OCI-LY1 (cell line): ENCODE data around the gene OXT.

Source experiments
- H2AFZ ChIP-seq: fragments of 200-600 bp; sonication (generic), shearing (Covaris generic); 2 replicates; pipeline ENCODE4 v1.6.0; 2014; ENCODE audit warnings: antibody characterized with exemption, mild to moderate bottlenecking, low read length
- H3F3A ChIP-seq: fragments of 200-600 bp; sonication (generic), shearing (Covaris generic); 2 replicates; pipeline ENCODE4 v1.6.0; 2014; ENCODE audit warnings: mild to moderate bottlenecking, antibody characterized with exemption, low read length, moderate library complexity; ENCODE audit not compliant: insufficient read depth
- H3K27ac ChIP-seq: fragments of 200-600 bp; sonication (generic); 2 replicates; pipeline ENCODE4 v1.5.1; 2014; ENCODE audit warnings: low read length, mixed run types, mild to moderate bottlenecking, low read depth; ENCODE audit not compliant: poor library complexity, severe bottlenecking
- H3K27me3 ChIP-seq: fragments of 200-600 bp; sonication (generic); 2 replicates; pipeline ENCODE4 v1.6.0; 2014; ENCODE audit warnings: antibody characterized with exemption, mild to moderate bottlenecking, low read length, moderate library complexity; ENCODE audit not compliant: insufficient read depth
- H3K36me3 ChIP-seq: fragments of 200-600 bp; sonication (generic); 2 replicates; pipeline ENCODE4 v1.6.1; 2014; ENCODE audit warnings: mild to moderate bottlenecking, antibody characterized with exemption, low read length, moderate library complexity, mixed read lengths; ENCODE audit not compliant: insufficient read depth
- H3K4me1 ChIP-seq: fragments of 200-600 bp; sonication (generic); 2 replicates; pipeline ENCODE4 v1.5.1; 2014; ENCODE audit warnings: mild to moderate bottlenecking, low read length, moderate library complexity; ENCODE audit not compliant: insufficient read depth, severe bottlenecking
- H3K4me2 ChIP-seq: fragments of 200-600 bp; sonication (generic), shearing (Covaris generic); 2 replicates; pipeline ENCODE4 v1.6.1; 2014; ENCODE audit warnings: low read length
- H3K4me3 ChIP-seq: fragments of 200-600 bp; sonication (generic); 2 replicates; pipeline ENCODE4 v1.5.1; 2014; ENCODE audit warnings: low read length, low read depth, mild to moderate bottlenecking, mixed read lengths; ENCODE audit not compliant: poor library complexity, severe bottlenecking
- H3K79me2 ChIP-seq: fragments of 200-600 bp; shearing (Covaris generic); 2 replicates; pipeline ENCODE4 v1.6.1; 2016; ENCODE audit warnings: mixed run types, low read length, mixed read lengths; ENCODE audit not compliant: insufficient read depth
- H3K9ac ChIP-seq: fragments of 200-600 bp; sonication (generic), shearing (Covaris generic); 2 replicates; pipeline ENCODE4 v1.6.1; 2014; ENCODE audit warnings: mild to moderate bottlenecking, low read length, mixed read lengths
- H3K9me2 ChIP-seq: fragments of 200-600 bp; sonication (generic), shearing (Covaris generic); 2 replicates; pipeline ENCODE4 v1.6.1; 2014; ENCODE audit warnings: low read depth, mild to moderate bottlenecking, low read length, mixed read lengths
- H3K9me3 ChIP-seq: fragments of 200-600 bp; shearing (Covaris generic); 2 replicates; pipeline ENCODE4 v1.6.1; 2014; ENCODE audit warnings: low read length, mixed read lengths
- H4K20me1 ChIP-seq: fragments of 200-600 bp; sonication (generic), shearing (Covaris generic); 2 replicates; pipeline ENCODE4 v1.6.0; 2016; ENCODE audit warnings: mild to moderate bottlenecking, low read length; ENCODE audit not compliant: insufficient read depth
- EZH2 ChIP-seq: fragments of 200-600 bp; sonication (generic), shearing (Covaris generic); IDR thresholded peaks from 2 replicates; pipeline ENCODE4 v1.8.0; 2017; ENCODE audit warnings: borderline replicate concordance, mixed run types, mild to moderate bottlenecking, antibody characterized with exemption, low read length, moderate library complexity, mixed read lengths
- TF ChIP-seq, protein P1 (sequence below): fragments of 200-600 bp; sonication (generic), shearing (Covaris generic); IDR thresholded peaks from 2 replicates; pipeline ENCODE4 v1.5.1; 2017; ENCODE audit warnings: mild to moderate bottlenecking, antibody characterized with exemption, low read length, moderate library complexity, mixed read lengths

OXT gene

DNA sequence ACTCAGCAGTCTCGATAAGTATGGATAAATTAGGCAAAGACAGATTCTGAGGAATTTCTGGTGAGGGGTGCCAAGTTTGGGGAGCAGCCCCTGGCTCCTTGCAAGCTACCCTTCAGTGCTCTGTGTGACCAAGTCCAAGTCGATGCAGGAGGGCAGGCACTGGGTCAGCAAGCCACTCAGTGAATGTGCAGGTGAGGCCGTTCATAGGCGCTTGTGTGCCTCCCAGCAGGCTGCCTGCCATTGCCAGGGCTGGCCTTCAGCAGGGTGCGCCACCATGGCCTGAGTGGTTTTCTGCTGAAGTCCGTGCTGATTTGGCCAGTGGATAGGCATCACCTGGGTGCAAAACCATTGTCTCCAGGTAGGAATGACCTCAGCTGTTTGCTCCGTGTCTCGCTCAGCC, 31.3 kb upstream of the OXT start:
- H3K9ac ChIP-seq, result no peak overlapping the region

DNA sequence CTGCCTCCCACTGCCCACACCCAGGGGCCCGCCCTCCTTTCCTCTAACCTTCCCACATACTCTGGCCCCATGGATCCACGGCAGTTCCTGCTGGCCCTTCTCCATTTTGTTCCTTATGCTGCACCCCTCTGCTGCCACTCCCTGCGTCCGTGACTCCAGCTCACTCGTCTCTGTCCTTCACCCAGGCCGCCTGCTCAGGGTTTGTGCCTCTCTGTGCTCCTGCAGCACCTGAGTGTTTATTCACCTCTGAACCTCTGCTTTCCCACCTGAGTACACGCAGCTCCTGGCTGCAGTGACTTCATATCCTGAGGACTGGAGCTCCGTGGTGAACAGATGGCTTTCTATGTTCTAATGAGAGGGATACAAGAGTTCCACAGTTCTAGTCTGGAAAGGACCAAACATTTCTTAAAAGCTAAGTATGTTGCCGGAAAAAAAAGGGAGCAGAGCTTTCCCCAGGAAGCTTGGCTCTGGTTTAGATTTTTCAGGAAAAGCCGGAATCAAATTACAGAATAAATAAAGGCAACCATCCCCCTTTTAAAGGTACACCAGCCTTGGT, 29.5 kb upstream of the OXT start:
- H3K36me3 ChIP-seq, result peaks cover 34% of the 10 kb centered on the region; the same call in 1 of the 2 replicates
- H3K27ac ChIP-seq, result no peak overlapping the region
- H3K27me3 ChIP-seq, result no peaks in the 10 kb centered on the region
- no peak overlapping the region for H3K4me2 ChIP-seq
- no peaks in the 10 kb centered on the region for H3K9me2 ChIP-seq
- H2AFZ ChIP-seq, result no peak overlapping the region
- no peak overlapping the region for H3K4me3 ChIP-seq
- H3F3A ChIP-seq, result no peaks in the 10 kb centered on the region
- no peaks in the 10 kb centered on the region for H4K20me1 ChIP-seq
- peaks cover 5% of the 10 kb centered on the region; the same call in 1 of the 2 replicates for H3K79me2 ChIP-seq
- no peaks in the 10 kb centered on the region for H3K9me3 ChIP-seq
- no peak for TF ChIP-seq EZH2
- TF ChIP-seq, protein P1, sequence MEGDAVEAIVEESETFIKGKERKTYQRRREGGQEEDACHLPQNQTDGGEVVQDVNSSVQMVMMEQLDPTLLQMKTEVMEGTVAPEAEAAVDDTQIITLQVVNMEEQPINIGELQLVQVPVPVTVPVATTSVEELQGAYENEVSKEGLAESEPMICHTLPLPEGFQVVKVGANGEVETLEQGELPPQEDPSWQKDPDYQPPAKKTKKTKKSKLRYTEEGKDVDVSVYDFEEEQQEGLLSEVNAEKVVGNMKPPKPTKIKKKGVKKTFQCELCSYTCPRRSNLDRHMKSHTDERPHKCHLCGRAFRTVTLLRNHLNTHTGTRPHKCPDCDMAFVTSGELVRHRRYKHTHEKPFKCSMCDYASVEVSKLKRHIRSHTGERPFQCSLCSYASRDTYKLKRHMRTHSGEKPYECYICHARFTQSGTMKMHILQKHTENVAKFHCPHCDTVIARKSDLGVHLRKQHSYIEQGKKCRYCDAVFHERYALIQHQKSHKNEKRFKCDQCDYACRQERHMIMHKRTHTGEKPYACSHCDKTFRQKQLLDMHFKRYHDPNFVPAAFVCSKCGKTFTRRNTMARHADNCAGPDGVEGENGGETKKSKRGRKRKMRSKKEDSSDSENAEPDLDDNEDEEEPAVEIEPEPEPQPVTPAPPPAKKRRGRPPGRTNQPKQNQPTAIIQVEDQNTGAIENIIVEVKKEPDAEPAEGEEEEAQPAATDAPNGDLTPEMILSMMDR, result no peak
- no peak overlapping the region for H3K9ac ChIP-seq
- peaks cover 9% of the 10 kb centered on the region for H3K4me1 ChIP-seq

More for the DNA sequence above, 31.3 kb upstream of the OXT start:
- no peaks in the 10 kb centered on the region for H4K20me1 ChIP-seq
- H2AFZ ChIP-seq, result no peak overlapping the region
- no peaks in the 10 kb centered on the region for H3F3A ChIP-seq
- no peaks in the 10 kb centered on the region for H3K9me2 ChIP-seq
- no peaks in the 10 kb centered on the region for H3K9me3 ChIP-seq
- H3K79me2 ChIP-seq, result no peaks in the 10 kb centered on the region
- no peak overlapping the region for H3K27ac ChIP-seq
- no peak overlapping the region for H3K4me3 ChIP-seq
- no peaks in the 10 kb centered on the region for H3K27me3 ChIP-seq
- TF ChIP-seq, protein P1, result no peak
- no peak for TF ChIP-seq EZH2
- H3K36me3 ChIP-seq, result peaks cover 51% of the 10 kb centered on the region
- H3K4me1 ChIP-seq, result peaks cover 3% of the 10 kb centered on the region
- no peak overlapping the region for H3K4me2 ChIP-seq

DNA sequence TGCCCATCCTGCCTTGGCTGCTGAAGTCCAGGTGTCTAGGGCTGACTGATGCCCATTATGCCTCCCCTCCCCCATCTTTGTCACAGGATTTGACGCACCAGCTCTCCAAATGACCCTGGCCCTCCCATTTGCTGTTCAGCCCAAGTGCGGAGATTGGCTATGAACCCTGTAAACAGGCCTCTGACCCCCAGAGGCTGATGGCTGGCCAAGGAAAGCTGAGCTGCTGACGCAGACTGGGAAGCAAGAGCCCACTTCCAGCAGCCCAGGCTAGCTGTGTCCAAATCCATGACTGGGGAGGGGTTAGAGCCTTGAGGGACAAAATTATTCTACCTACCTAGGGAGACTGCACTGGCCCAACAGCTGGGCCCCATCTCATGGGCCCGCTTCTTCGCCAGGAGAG, 28.8 kb upstream of the OXT start:
- Histone ChIP-seq H3K4me2 (no peak overlapping the region), H2AFZ (no peak overlapping the region), H3K9me2 (no peaks in the 10 kb centered on the region), H3K4me3 (no peak overlapping the region), H3K4me1 (peaks cover 15% of the 10 kb centered on the region), H3K36me3 (peaks cover 30% of the 10 kb centered on the region; the same call in 1 of the 2 replicates), H3K27me3 (no peaks in the 10 kb centered on the region), H3K9me3 (no peaks in the 10 kb centered on the region), H3F3A (no peaks in the 10 kb centered on the region), H3K79me2 (peaks cover 5% of the 10 kb centered on the region; the same call in 1 of the 2 replicates), H3K9ac (no peak overlapping the region), H3K27ac (no peak overlapping the region), H4K20me1 (no peaks in the 10 kb centered on the region)
- no peak for TF ChIP-seq EZH2
- TF ChIP-seq, protein P1, result no peak
